Transverse colon (tissue), 4 donors: ENCODE data around the gene REC8. TPM values are rescaled to one million over a fixed set of nuclear protein-coding genes. Genes with fewer than 3 reads are reported as not detected.

Experiments
- DNase-seq: peaks from one replicate; pipeline ENCODE4 v3.0.0-alpha.2; 2019
- H3K27ac ChIP-seq, 4 donors: fragments of 200-600 bp; sonication (generic); 2 replicates each; pipeline ENCODE4 v1.5.1; 2016 to 2018; ENCODE audit warnings: inconsistent platforms in 4 of 4
- H3K27me3 ChIP-seq: fragments of 200-600 bp; sonication (generic); 2 replicates; pipeline ENCODE4 v1.5.1; 2017; ENCODE audit warnings: inconsistent platforms
- H3K36me3 ChIP-seq, 4 donors: fragments of 200-600 bp; sonication (generic); 2 replicates each; pipeline ENCODE4 v1.5.1; 2017 to 2019; ENCODE audit warnings: inconsistent platforms in 4 of 4
- H3K4me1 ChIP-seq, 4 donors: fragments of 200-600 bp; sonication (generic); 2 replicates each; pipeline ENCODE4 v1.5.1; 2017 to 2020; ENCODE audit warnings: inconsistent platforms in 4 of 4
- H3K4me3 ChIP-seq, 4 donors: fragments of 200-600 bp; sonication (generic); 1 replicate in 1 of 4; 2 replicates in 3 of 4; pipeline versions ENCODE4 v1.5.1 to v1.6.1; 2017 to 2019; ENCODE audit warnings: inconsistent platforms in 4 of 4
- H3K9me3 ChIP-seq, 2 donors: fragments of 200-600 bp; sonication (generic); 2 replicates each; pipeline ENCODE4 v1.5.1; 2017 to 2019; ENCODE audit warnings: inconsistent platforms in 2 of 2
- EP300 ChIP-seq: sonication (generic); formaldehyde crosslinking; IDR thresholded peaks from one replicate; pipeline ENCODE4 v1.6.1; 2017; ENCODE audit warnings: antibody characterized with exemption, low read depth
- POLR2A ChIP-seq: fragments of 450-650 bp; IDR thresholded peaks from one replicate; pipeline ENCODE4 v1.6.1; 2016; ENCODE audit warnings: antibody characterized with exemption, mild to moderate bottlenecking, moderate library complexity
- POLR2AphosphoS5 ChIP-seq, 3 donors: sonication (generic); formaldehyde crosslinking; IDR thresholded peaks; one replicate each; pipeline ENCODE4 v1.6.1; 2016; ENCODE audit warnings: antibody characterized with exemption in 3 of 3
- WGBS, 2 donors: methylation state at CpG; one replicate each; pipeline ENCODE4 v1.1.5; 2018; ENCODE audit warnings: low coverage in 1 of 2; 5-methylcytosine and 5-hydroxymethylcytosine counted together
- in situ Hi-C, 4 donors: fragments of 200-750 bp; cut with MboI; loops; one replicate each; pipeline versions ENCODE4 v1.15.0 to v1.15.1; 2017; ENCODE audit warnings: low sequenced_read_pairs in 3 of 4, low pct_ligation_motif_present in 1 of 4, low pct_unique_long_range_greater_than_20kb in 1 of 4
- intact Hi-C: fragments of 100-400 bp; cut with DNase I; formaldehyde crosslinking; loops from one replicate; pipeline ENCODE4 v1.15.1; 2023; ENCODE audit warnings: low total_unique reads
- total RNA-seq, 4 donors: library from RNA; depleted of rRNA; stranded (reverse); fragments of >200 nt; gene quantifications; one replicate each; pipeline ENCODE4 v1.1.0, GENCODE V29; 2016
- TF ChIP-seq, protein P1 (sequence below), 5 experiments: fragments of 200-600 bp in 3 of 5; fragments of 450-650 bp in 2 of 5; sonication (generic) in 3 of 5; IDR thresholded peaks; 1 replicate in 2 of 5; 2 replicates in 3 of 5; pipeline ENCODE4 v1.5.1; 2016 to 2017; ENCODE audit warnings: antibody characterized with exemption in 5 of 5, inconsistent platforms in 3 of 5, mild to moderate bottlenecking in 2 of 5, moderate library complexity in 1 of 5

REC8 gene
- total RNA-seq, 4 donors from 2014 or later = 11.3 to 112 (median 31.2) TPM

DNA sequence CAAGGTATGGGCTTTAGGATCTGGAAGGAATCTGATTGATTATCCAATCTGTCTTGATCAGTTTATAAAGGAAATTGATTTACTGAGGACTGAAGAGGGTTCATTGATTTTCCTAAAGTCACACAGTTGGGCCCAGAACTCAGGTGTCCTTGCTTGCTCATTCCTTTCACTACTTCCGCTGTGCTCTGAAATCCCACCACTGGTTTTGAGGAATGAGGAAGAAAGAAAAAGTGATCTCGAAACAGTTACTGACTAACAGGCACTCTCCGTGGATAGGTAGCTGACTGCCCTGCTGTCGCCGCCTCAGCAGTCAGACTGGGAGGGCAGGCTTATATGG is 41.5 kb upstream of the REC8 start, which contains the start of gene FITM1:
Gene FITM1 (plus strand): TSS at position 280 of the 337 bp plus-strand sequence. CDS start 905 bp downstream, outside the sequence.
- no peak for DNase-seq
- no peak for TF ChIP-seq POLR2A
- TF ChIP-seq, protein P1, sequence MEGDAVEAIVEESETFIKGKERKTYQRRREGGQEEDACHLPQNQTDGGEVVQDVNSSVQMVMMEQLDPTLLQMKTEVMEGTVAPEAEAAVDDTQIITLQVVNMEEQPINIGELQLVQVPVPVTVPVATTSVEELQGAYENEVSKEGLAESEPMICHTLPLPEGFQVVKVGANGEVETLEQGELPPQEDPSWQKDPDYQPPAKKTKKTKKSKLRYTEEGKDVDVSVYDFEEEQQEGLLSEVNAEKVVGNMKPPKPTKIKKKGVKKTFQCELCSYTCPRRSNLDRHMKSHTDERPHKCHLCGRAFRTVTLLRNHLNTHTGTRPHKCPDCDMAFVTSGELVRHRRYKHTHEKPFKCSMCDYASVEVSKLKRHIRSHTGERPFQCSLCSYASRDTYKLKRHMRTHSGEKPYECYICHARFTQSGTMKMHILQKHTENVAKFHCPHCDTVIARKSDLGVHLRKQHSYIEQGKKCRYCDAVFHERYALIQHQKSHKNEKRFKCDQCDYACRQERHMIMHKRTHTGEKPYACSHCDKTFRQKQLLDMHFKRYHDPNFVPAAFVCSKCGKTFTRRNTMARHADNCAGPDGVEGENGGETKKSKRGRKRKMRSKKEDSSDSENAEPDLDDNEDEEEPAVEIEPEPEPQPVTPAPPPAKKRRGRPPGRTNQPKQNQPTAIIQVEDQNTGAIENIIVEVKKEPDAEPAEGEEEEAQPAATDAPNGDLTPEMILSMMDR (IDR thresholded peaks at IDR 0.05) = no peak
- TF ChIP-seq POLR2AphosphoS5 (IDR thresholded peaks at IDR 0.05) = no peak
- no peak for TF ChIP-seq EP300
- H3K36me3 ChIP-seq = no peaks in the 10 kb centered on the region
- intact Hi-C loops (no loop called here), in situ Hi-C loops (no loop called here)
- H3K4me3 ChIP-seq = no peak within 1 kb of the TSS
- WGBS, 2 donors = 86 to 92% methylated on average over 5 of the region's 5 CpGs
- H3K9me3 ChIP-seq = no peaks in the 10 kb centered on the region
- H3K27me3 ChIP-seq = no peaks in the 10 kb centered on the region
- H3K4me1 ChIP-seq = peaks cover 1 to 3% (median 2%) of the 10 kb centered on the region in 4 donors
- H3K27ac ChIP-seq = no peak within 1 kb of the TSS

DNA sequence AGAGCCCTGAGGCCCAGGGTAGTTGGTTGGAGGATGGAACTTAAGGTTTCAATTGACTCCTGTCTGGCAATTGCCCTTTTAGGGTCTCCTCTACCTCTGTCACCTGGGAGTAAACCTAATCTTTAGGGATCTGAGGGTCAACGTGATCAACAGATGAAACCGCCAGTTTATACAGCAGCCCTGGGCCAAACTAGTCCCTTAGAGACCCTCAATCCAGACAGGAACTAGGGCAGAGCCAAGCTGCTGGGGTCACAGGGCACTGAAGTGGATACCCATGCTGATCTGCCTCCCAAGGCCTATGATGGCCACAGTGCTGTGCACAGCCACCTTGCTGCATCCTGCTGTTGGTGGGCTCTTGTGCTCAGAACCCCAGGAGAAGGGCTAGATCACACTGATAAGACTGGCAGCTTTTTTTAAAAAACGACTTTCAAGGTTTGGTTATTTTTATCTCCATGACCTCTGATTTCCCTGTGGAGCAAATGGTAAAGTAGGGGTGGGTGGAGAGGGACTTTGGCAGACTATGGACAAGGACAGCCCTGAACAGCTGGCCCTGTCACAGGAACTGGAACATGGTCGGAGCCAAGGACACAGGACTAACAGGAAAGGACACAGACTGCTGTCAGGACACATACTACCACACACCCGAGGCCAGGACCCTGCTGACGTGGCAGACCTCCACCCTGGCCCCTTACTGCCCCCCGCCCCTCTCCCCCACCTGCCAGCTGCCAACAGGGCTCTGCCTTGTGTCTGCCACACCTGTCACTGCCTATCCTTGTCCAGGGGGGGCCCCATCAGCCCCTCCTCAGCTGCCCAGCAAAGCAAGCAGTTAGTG is 40.9 kb upstream of the REC8 start:
- TF ChIP-seq, protein P1 (IDR thresholded peaks at IDR 0.05) = no peak
- TF ChIP-seq EP300 (no peak), POLR2AphosphoS5 (IDR thresholded peaks at IDR 0.05) (no peak), POLR2A (no peak)
- H3K4me1 ChIP-seq = peaks cover 3 to 6% (median 5%) of the 10 kb centered on the region in 4 donors
- H3K9me3 ChIP-seq = no peaks in the 10 kb centered on the region
- H3K27me3 ChIP-seq = no peaks in the 10 kb centered on the region
- H3K27ac ChIP-seq = no peak overlapping the region
- 68% methylated on average over 7 of the region's 7 CpGs; no CpG with 5 or more reads in 1 of the 2 donors for WGBS, 2 donors
- in situ Hi-C loops (no loop called here), intact Hi-C loops (no loop called here)
- no peaks in the 10 kb centered on the region for H3K36me3 ChIP-seq
- H3K4me3 ChIP-seq = no peak overlapping the region
- DNase-seq = no peak

DNA sequence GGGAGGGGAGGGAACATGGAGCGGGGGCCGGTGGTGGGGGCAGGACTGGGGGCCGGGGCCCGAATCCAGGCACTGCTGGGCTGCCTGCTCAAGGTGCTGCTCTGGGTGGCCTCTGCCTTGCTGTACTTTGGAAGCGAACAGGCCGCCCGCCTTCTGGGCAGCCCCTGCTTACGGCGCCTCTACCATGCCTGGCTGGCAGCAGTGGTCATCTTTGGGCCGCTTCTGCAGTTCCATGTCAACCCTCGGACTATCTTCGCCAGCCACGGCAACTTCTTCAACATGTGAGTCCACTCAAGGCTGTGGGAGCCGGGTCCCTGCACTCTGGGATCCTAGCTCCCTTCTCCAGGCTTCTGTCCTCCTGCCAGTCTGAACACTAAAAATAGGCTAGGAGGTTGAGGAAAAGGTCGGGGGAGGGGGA is 40.3 kb upstream of the REC8 start:
- in situ Hi-C loops (no loop called here), intact Hi-C loops (no loop called here)
- H3K4me3 ChIP-seq = no peak overlapping the region
- no peaks in the 10 kb centered on the region for H3K36me3 ChIP-seq
- TF ChIP-seq POLR2AphosphoS5 (IDR thresholded peaks at IDR 0.05) (no peak), EP300 (no peak), POLR2A (no peak)
- TF ChIP-seq, protein P1 (IDR thresholded peaks at IDR 0.05) = no peak
- H3K4me1 ChIP-seq = peaks cover 3 to 9% (median 6%) of the 10 kb centered on the region in 4 donors
- H3K9me3 ChIP-seq = no peaks in the 10 kb centered on the region
- no peak overlapping the region for H3K27ac ChIP-seq
- WGBS, 2 donors = 60 to 93% methylated on average over 1 to 13 of the region's 15 CpGs
- DNase-seq = no peak
- no peaks in the 10 kb centered on the region for H3K27me3 ChIP-seq

DNA sequence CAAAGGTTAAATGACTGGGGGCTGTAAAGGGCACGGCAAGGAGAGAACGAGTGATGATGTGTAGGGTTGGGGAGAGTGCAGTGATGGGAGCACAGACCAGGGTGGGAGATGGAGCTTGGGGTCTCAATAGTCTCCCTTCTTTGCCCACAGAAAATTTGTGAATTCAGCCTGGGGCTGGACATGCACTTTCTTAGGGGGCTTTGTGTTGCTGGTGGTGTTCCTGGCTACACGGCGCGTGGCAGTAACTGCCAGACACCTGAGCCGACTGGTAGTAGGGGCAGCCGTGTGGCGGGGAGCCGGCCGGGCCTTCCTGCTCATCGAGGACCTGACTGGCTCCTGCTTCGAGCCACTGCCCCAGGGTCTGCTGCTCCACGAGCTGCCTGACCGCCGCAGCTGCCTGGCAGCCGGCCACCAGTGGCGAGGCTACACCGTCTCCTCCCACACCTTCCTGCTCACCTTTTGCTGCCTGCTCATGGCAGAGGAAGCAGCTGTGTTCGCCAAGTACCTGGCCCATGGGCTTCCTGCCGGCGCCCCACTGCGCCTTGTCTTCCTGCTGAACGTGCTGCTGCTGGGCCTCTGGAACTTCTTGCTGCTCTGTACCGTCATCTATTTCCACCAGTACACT is 39.7 kb upstream of the REC8 start:
- Histone ChIP-seq H3K27me3 (no peaks in the 10 kb centered on the region), H3K4me1 (peaks cover 9 to 14% (median 12%) of the 10 kb centered on the region in 4 donors), H3K27ac (no peak overlapping the region), H3K4me3 (no peak overlapping the region), H3K36me3 (no peaks in the 10 kb centered on the region), H3K9me3 (no peaks in the 10 kb centered on the region)
- TF ChIP-seq EP300 (no peak), POLR2A (no peak), POLR2AphosphoS5 (IDR thresholded peaks at IDR 0.05) (no peak)
- TF ChIP-seq, protein P1 (IDR thresholded peaks at IDR 0.05) = no peak
- 37 to 69% methylated on average over 5 to 23 of the region's 24 CpGs for WGBS, 2 donors
- no peak for DNase-seq
- intact Hi-C loops (no loop called here), in situ Hi-C loops (no loop called here)
